Measurements from ENCODE around the gene SIRT5. TPM values are rescaled to one million over a fixed set of nuclear protein-coding genes. Genes with fewer than 3 reads are reported as not detected.

Gene SIRT5
- total RNA-seq, 1 experiment from 2014 or later: 13.8 TPM

DNA sequence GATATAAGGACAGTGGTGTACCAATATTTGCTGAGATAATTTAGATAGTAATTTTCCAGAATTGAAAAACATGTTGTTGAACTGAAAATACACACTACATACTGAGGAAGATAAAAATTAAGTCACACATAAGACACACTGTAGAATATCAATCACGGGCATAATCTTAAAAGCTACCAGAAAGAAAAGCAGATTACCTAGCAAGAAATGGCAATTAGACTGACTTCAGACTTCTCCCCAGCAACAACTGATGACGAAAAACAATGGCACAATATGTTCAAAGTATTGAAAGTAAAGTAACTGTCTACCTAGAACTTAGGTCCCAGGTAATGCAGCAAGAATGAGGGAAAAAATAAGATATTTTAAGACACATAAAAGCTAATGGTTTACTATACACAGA, 87.2 kb downstream of the SIRT5 start:
- Histone ChIP-seq H3K79me2 (ENCODE audit: insufficient read depth, low read length) (peaks cover 94% of the 10 kb centered on the region), H3K27ac (ENCODE audit: low read depth, low read length) (no peak overlapping the region), H3K4me1 (ENCODE audit: control insufficient read depth in 1 of 2, insufficient read depth in 2 of 2, low read length in 2 of 2) (no peaks in the 10 kb centered on the region), H4K20me1 (ENCODE audit: insufficient read depth) (peaks cover 7% of the 10 kb centered on the region; the same call in 1 of the 2 replicates), H3K9ac (ENCODE audit: low read length) (no peak overlapping the region), H3K36me3 (ENCODE audit: control insufficient read depth in 1 of 2, insufficient read depth in 2 of 2, low read length in 2 of 2) (no peaks in the 10 kb centered on the region), H3K27me3 (ENCODE audit: insufficient read depth, low read length) (no peaks in the 10 kb centered on the region), H3K9me2 (ENCODE audit: insufficient read depth) (no peaks in the 10 kb centered on the region), H3K4me3 (replicated peaks in 1 of 2; ENCODE audit: low read depth in 1 of 2, low read length in 2 of 2) (no peak overlapping the region), H3K4me2 (ENCODE audit: low read length) (no peak overlapping the region), H3K9me3 (ENCODE audit: control insufficient read depth in 1 of 2, insufficient read depth in 1 of 2, low read depth in 1 of 2, low read length in 2 of 2) (no peaks in the 10 kb centered on the region), H2AFZ (ENCODE audit: low read depth, low read length, poor library complexity, severe bottlenecking) (no peak overlapping the region)
- TF ChIP-seq, protein P1, sequence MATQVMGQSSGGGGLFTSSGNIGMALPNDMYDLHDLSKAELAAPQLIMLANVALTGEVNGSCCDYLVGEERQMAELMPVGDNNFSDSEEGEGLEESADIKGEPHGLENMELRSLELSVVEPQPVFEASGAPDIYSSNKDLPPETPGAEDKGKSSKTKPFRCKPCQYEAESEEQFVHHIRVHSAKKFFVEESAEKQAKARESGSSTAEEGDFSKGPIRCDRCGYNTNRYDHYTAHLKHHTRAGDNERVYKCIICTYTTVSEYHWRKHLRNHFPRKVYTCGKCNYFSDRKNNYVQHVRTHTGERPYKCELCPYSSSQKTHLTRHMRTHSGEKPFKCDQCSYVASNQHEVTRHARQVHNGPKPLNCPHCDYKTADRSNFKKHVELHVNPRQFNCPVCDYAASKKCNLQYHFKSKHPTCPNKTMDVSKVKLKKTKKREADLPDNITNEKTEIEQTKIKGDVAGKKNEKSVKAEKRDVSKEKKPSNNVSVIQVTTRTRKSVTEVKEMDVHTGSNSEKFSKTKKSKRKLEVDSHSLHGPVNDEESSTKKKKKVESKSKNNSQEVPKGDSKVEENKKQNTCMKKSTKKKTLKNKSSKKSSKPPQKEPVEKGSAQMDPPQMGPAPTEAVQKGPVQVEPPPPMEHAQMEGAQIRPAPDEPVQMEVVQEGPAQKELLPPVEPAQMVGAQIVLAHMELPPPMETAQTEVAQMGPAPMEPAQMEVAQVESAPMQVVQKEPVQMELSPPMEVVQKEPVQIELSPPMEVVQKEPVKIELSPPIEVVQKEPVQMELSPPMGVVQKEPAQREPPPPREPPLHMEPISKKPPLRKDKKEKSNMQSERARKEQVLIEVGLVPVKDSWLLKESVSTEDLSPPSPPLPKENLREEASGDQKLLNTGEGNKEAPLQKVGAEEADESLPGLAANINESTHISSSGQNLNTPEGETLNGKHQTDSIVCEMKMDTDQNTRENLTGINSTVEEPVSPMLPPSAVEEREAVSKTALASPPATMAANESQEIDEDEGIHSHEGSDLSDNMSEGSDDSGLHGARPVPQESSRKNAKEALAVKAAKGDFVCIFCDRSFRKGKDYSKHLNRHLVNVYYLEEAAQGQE (IDR thresholded peaks at IDR 0.05; ENCODE audit: low read depth): no peak
- TF ChIP-seq EGR1 (IDR thresholded peaks at IDR 0.05; ENCODE audit: low read depth) (no peak), TCF7L2 (IDR thresholded peaks at IDR 0.05; ENCODE audit: borderline replicate concordance, extremely low read depth, insufficient read depth, insufficient read length) (no peak), POLR2A (IDR thresholded peaks at IDR 0.05; ENCODE audit: borderline replicate concordance, extremely low read depth, insufficient read depth, insufficient read length) (no peak)
- POLR2A ChIA-PET: no interaction called here
- CTCF ChIA-PET: no interaction called here
- no TSS peak for BruUV-seq (replicated peaks)
- intact Hi-C loops (cut with micrococcal nuclease): no loop called here
- RAD21 ChIA-PET (ENCODE audit: low non-redundant PET in 1 of 2, low total read pairs in 2 of 2, uncharacterized antibody in 2 of 2, unreplicated experiment in 2 of 2): no interaction called here
- DNase-seq (ENCODE audit: low read depth, low spot score) (no peak), ATAC-seq (no peak)

DNA sequence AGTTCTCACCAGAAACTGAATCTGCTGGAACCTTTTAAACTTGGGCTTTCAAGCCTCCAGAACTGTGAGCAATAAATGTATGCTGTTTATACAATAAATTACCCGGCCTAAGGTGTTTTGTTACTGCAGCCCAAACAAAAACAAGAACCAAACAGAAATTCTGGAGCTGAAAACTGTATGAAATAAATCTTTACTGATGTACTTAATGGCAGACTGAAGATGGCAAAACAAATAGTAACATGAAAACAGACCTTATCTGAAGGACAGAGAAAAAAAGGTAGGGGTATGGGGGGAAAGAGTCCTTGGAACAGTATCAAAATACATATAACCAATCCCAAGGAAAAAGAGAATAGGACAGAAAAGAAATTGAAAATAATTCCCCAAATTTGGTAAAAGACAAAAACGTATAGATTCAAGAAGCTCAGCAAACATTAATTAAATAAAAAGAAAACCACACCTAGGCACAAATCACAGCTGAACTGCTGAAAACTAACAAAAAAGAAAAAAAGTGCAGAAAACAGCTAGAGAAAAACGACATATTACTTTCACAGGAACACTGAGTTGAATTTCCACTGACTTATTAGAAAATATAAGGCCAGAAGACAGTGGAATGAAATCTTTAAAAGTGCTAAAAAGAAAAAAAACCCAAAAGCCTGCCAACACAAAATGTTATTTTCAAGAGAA, 88.4 kb downstream of the SIRT5 start:
- Histone ChIP-seq H3K27me3 (ENCODE audit: insufficient read depth, low read length) (no peaks in the 10 kb centered on the region), H3K4me1 (ENCODE audit: control insufficient read depth in 1 of 2, insufficient read depth in 2 of 2, low read length in 2 of 2) (peaks cover 0 to 5% of the 10 kb centered on the region in 2 experiments; a peak in 1 of 4 replicates), H3K4me3 (replicated peaks in 1 of 2; ENCODE audit: low read depth in 1 of 2, low read length in 2 of 2) (no peak overlapping the region), H2AFZ (ENCODE audit: low read depth, low read length, poor library complexity, severe bottlenecking) (no peak overlapping the region), H3K4me2 (ENCODE audit: low read length) (no peak overlapping the region), H3K27ac (ENCODE audit: low read depth, low read length) (no peak overlapping the region), H3K36me3 (ENCODE audit: control insufficient read depth in 1 of 2, insufficient read depth in 2 of 2, low read length in 2 of 2) (no peaks in the 10 kb centered on the region), H3K9ac (ENCODE audit: low read length) (no peak overlapping the region), H3K79me2 (ENCODE audit: insufficient read depth, low read length) (peaks cover 98% of the 10 kb centered on the region), H4K20me1 (ENCODE audit: insufficient read depth) (peaks cover 5% of the 10 kb centered on the region; the same call in 1 of the 2 replicates), H3K9me2 (ENCODE audit: insufficient read depth) (no peaks in the 10 kb centered on the region), H3K9me3 (ENCODE audit: control insufficient read depth in 1 of 2, insufficient read depth in 1 of 2, low read depth in 1 of 2, low read length in 2 of 2) (no peaks in the 10 kb centered on the region)
- no peak for ATAC-seq
- DNase-seq (ENCODE audit: low read depth, low spot score): no peak
- intact Hi-C loops (cut with micrococcal nuclease): no loop called here
- ChIA-PET RAD21 (ENCODE audit: low non-redundant PET in 1 of 2, low total read pairs in 2 of 2, uncharacterized antibody in 2 of 2, unreplicated experiment in 2 of 2) (no interaction called here), POLR2A (interaction anchor here (1.3 kb wide), 1 partner anchor 88 kb away, joined by 3 read pairs; no protein-coding TSS in a partner anchor), CTCF (no interaction called here)
- BruUV-seq (replicated peaks): no TSS peak
- TF ChIP-seq, protein P2, sequence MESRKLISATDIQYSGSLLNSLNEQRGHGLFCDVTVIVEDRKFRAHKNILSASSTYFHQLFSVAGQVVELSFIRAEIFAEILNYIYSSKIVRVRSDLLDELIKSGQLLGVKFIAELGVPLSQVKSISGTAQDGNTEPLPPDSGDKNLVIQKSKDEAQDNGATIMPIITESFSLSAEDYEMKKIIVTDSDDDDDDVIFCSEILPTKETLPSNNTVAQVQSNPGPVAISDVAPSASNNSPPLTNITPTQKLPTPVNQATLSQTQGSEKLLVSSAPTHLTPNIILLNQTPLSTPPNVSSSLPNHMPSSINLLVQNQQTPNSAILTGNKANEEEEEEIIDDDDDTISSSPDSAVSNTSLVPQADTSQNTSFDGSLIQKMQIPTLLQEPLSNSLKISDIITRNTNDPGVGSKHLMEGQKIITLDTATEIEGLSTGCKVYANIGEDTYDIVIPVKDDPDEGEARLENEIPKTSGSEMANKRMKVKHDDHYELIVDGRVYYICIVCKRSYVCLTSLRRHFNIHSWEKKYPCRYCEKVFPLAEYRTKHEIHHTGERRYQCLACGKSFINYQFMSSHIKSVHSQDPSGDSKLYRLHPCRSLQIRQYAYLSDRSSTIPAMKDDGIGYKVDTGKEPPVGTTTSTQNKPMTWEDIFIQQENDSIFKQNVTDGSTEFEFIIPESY (IDR thresholded peaks at IDR 0.05; ENCODE audit: extremely low read depth, insufficient replicate concordance, low read length): no peak
- TF ChIP-seq, protein P3, sequence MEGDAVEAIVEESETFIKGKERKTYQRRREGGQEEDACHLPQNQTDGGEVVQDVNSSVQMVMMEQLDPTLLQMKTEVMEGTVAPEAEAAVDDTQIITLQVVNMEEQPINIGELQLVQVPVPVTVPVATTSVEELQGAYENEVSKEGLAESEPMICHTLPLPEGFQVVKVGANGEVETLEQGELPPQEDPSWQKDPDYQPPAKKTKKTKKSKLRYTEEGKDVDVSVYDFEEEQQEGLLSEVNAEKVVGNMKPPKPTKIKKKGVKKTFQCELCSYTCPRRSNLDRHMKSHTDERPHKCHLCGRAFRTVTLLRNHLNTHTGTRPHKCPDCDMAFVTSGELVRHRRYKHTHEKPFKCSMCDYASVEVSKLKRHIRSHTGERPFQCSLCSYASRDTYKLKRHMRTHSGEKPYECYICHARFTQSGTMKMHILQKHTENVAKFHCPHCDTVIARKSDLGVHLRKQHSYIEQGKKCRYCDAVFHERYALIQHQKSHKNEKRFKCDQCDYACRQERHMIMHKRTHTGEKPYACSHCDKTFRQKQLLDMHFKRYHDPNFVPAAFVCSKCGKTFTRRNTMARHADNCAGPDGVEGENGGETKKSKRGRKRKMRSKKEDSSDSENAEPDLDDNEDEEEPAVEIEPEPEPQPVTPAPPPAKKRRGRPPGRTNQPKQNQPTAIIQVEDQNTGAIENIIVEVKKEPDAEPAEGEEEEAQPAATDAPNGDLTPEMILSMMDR (IDR thresholded peaks at IDR 0.05 in 2 of 3, conservative IDR thresholded peaks at IDR 0.05 in 1 of 3; ENCODE audit: borderline replicate concordance in 1 of 3, insufficient read depth in 1 of 3, low read depth in 2 of 3, low read length in 2 of 3): no peak
- TF ChIP-seq, protein P4, sequence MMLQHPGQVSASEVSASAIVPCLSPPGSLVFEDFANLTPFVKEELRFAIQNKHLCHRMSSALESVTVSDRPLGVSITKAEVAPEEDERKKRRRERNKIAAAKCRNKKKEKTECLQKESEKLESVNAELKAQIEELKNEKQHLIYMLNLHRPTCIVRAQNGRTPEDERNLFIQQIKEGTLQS (IDR thresholded peaks at IDR 0.05): no peak
- TF ChIP-seq TCF7L2 (IDR thresholded peaks at IDR 0.05; ENCODE audit: borderline replicate concordance, extremely low read depth, insufficient read depth, insufficient read length): no peak
- TF ChIP-seq ZNF274 (IDR thresholded peaks at IDR 0.05; ENCODE audit: low read depth, low read length): no peak
- no peak for TF ChIP-seq SP1 (IDR thresholded peaks at IDR 0.05; ENCODE audit: low read depth)
- no peak for TF ChIP-seq FOSL1 (IDR thresholded peaks at IDR 0.05; ENCODE audit: low read depth)
